CD4-positive, alpha-beta T cell (primary cell): ENCODE results near the gene C11orf91. TPM values are rescaled to one million over a fixed set of nuclear protein-coding genes. Genes with fewer than 3 reads are reported as not detected.

Experiments used
- ATAC-seq: fragments of 200-7000 bp; cut with Tn5 transposase; one replicate; pipeline ENCODE4 v1.10.0; 2022; ENCODE audit warnings: mild to moderate bottlenecking; ENCODE audit not compliant: poor library complexity
- CTCF ChIA-PET: fragments of 350-600 bp; sonication (Branson Sonifier 250); formaldehyde crosslinking; loops from one replicate; lab custom pipeline; 2021; ENCODE audit warnings: antibody characterized with exemption, inconsistent platforms; lab: Charles Lee
- POLR2A ChIA-PET: fragments of 350-600 bp; sonication (Branson Sonifier 250); formaldehyde crosslinking; loops from one replicate; lab custom pipeline; 2021; ENCODE audit warnings: antibody characterized with exemption, inconsistent platforms; lab: Charles Lee
- DNase-seq, 14 experiments: peaks; one replicate each; pipeline ENCODE4 v3.0.0-alpha.2; 2013 to 2020; ENCODE audit warnings: mixed read lengths in 2 of 14
- H3K27ac ChIP-seq, 2 donors: one replicate each; pipeline versions ENCODE4 v1.5.1 to v1.7.0; 2013; ENCODE audit warnings: low read length in 2 of 2, low read depth in 1 of 2, mild to moderate bottlenecking in 1 of 2
- H3K27me3 ChIP-seq, 2 experiments: 1 replicate in 1 of 2; 2 replicates in 1 of 2; pipeline versions ENCODE4 v1.6.1 to v1.7.0; 2013; ENCODE audit warnings: low read length in 2 of 2, control low read depth in 1 of 2, mild to moderate bottlenecking in 1 of 2, moderate library complexity in 1 of 2; ENCODE audit not compliant: insufficient read depth in 2 of 2, control insufficient read depth in 1 of 2
- H3K36me3 ChIP-seq: one replicate; pipeline ENCODE4 v1.6.1; 2013; ENCODE audit warnings: low read length, control low read depth; ENCODE audit not compliant: insufficient read depth
- H3K4me1 ChIP-seq: one replicate; pipeline ENCODE4 v1.6.1; 2013; ENCODE audit warnings: low read length, control low read depth; ENCODE audit not compliant: insufficient read depth
- H3K4me3 ChIP-seq: one replicate; pipeline ENCODE4 v1.5.1; 2013; ENCODE audit warnings: mild to moderate bottlenecking, low read length, moderate library complexity
- H3K9me3 ChIP-seq, 2 experiments: 1 replicate in 1 of 2; 2 replicates in 1 of 2; pipeline versions ENCODE4 v1.6.1 to v1.7.0; 2013; ENCODE audit warnings: low read length in 2 of 2, mild to moderate bottlenecking in 2 of 2, control low read depth in 1 of 2, moderate library complexity in 1 of 2; ENCODE audit not compliant: control insufficient read depth in 1 of 2, insufficient read depth in 1 of 2
- H3K27ac Mint-ChIP-seq: one replicate; pipeline ENCODE4 v1.8.0; 2020; ENCODE audit warnings: mixed read lengths
- H3K27me3 Mint-ChIP-seq: one replicate; pipeline ENCODE4 v1.8.0; 2021; ENCODE audit warnings: mixed read lengths
- H3K36me3 Mint-ChIP-seq: one replicate; pipeline ENCODE4 v1.8.0; 2021; ENCODE audit warnings: low read depth, mixed read lengths
- H3K4me1 Mint-ChIP-seq: one replicate; pipeline ENCODE4 v1.8.0; 2021; ENCODE audit warnings: low read depth, mixed read lengths
- H3K4me3 Mint-ChIP-seq: one replicate; pipeline ENCODE4 v1.8.0; 2020; ENCODE audit warnings: mild to moderate bottlenecking, mixed read lengths
- H3K9me3 Mint-ChIP-seq: one replicate; pipeline ENCODE4 v1.8.0; 2020; ENCODE audit warnings: mixed read lengths
- CTCF ChIP-seq: fragments of 200-600 bp; IDR thresholded peaks from one replicate; pipeline ENCODE4 v1.8.0; 2022; ENCODE audit warnings: antibody characterized with exemption, mild to moderate bottlenecking
- intact Hi-C, 2 experiments: fragments of 100-400 bp; cut with DNase I in 1 of 2; cut with micrococcal nuclease in 1 of 2; formaldehyde crosslinking; loops; one replicate each; pipeline versions ENCODE4 v1.15.1 to v1.9.0; 2023 to 2025; cut with DNase I, micrococcal nuclease
- total RNA-seq, 174 experiments: library from RNA in 2 of 174; stranded (reverse) in 2 of 174; gene quantifications; one replicate each; pipeline ENCODE4 v1.2.3 and lab custom pipeline; 2021 to 2026

C11orf91 gene
- total RNA-seq, 2 experiments from 2014 or later = 0.45 TPM; not detected in 1

DNA sequence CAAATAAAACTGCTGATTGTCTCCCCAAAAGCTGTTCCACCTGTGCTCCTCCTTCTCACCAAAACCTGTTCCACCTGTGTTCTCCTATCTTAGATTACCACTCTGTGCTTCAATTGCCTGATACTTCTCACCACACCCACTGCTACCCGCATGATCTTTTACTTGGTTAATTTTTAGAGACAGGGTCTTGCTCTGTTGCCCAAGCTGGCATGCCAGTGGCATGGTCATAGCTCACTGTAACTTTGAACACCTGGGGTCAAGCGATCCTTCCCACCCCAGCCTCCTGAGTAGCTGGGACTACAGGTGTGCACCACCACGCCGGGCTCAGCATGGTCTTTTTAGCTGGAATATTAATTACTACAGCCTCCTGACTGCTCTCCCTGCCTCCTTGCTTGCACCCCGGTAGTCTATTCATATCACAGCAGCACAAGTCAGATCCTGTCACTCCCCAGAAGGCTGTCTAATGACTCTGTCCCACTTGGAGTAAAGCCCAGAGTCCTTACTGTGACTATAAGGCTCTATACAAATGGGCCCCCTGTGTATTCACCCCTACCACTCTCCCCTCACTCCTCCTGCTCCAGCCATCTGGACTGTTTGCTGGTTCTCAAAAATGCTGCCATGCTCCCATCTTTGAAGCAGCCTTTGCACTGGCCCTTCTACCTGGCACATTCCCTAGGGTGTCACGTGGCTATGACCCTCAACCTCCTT, 3.5 kb downstream of the C11orf91 start:
- ATAC-seq (no peak), DNase-seq (no peak)
- ChIA-PET CTCF (no interaction called here), POLR2A (interaction anchor here (1.1 kb wide), 1 partner anchor 661 kb away, joined by 3 read pairs; the partner anchor contains the start of gene ABTB2)
- Mint-ChIP-seq H3K36me3 (no peaks in the 10 kb centered on the region), H3K4me3 (no peak overlapping the region), H3K27me3 (peaks cover 10% of the 10 kb centered on the region), H3K27ac (no peak overlapping the region), H3K9me3 (no peaks in the 10 kb centered on the region), H3K4me1 (peaks cover 28% of the 10 kb centered on the region)
- Histone ChIP-seq H3K27ac (no peak overlapping the region), H3K27me3 (peaks cover 2 to 3% of the 10 kb centered on the region in 2 experiments), H3K36me3 (no peaks in the 10 kb centered on the region), H3K9me3 (no peaks in the 10 kb centered on the region), H3K4me1 (peaks cover 14% of the 10 kb centered on the region), H3K4me3 (no peak overlapping the region)
- intact Hi-C loops = loop anchor here in 1 of 2 experiments (10.0 kb wide), 1 partner anchor 658 kb away; the partner anchor contains the start of gene ABTB2
- TF ChIP-seq CTCF = no peak

GRCh38 chr11:33696411-33696810, 4.2 kb downstream of the C11orf91 start:
- H3K27me3 ChIP-seq = peaks cover 2 to 3% of the 10 kb centered on the region in 2 experiments
- no peak for ATAC-seq
- no peaks in the 10 kb centered on the region for H3K36me3 ChIP-seq
- ChIA-PET CTCF (no interaction called here), POLR2A (interaction anchor here (1.1 kb wide), 1 partner anchor 661 kb away, joined by 3 read pairs; the partner anchor contains the start of gene ABTB2)
- Mint-ChIP-seq H3K4me3 (no peak overlapping the region), H3K9me3 (no peaks in the 10 kb centered on the region), H3K27ac (no peak overlapping the region), H3K36me3 (no peaks in the 10 kb centered on the region), H3K4me1 (peaks cover 24% of the 10 kb centered on the region), H3K27me3 (peaks cover 10% of the 10 kb centered on the region)
- intact Hi-C loops = loop anchor here in 1 of 2 experiments (10.0 kb wide), 1 partner anchor 658 kb away; the partner anchor contains the start of gene ABTB2
- no peak for TF ChIP-seq CTCF
- H3K4me3 ChIP-seq = no peak overlapping the region
- H3K27ac ChIP-seq = no peak overlapping the region
- DNase-seq = no peak
- H3K4me1 ChIP-seq = peaks cover 13% of the 10 kb centered on the region
- no peaks in the 10 kb centered on the region for H3K9me3 ChIP-seq

- H3K9me3 Mint-ChIP-seq = no peaks in the 10 kb centered on the region
- no peak for DNase-seq
- no peaks in the 10 kb centered on the region for H3K9me3 ChIP-seq
- H3K27ac Mint-ChIP-seq = no peak overlapping the region
- no peak overlapping the region for H3K4me3 Mint-ChIP-seq
- TF ChIP-seq CTCF = no peak
- ChIA-PET CTCF (no interaction called here), POLR2A (interaction anchor here (0.7 kb wide), 1 partner anchor 9 kb away, joined by 3 read pairs; no protein-coding TSS in a partner anchor)
- no peaks in the 10 kb centered on the region for H3K36me3 Mint-ChIP-seq
- H3K27ac ChIP-seq = no peak overlapping the region
- no peak for ATAC-seq
- peaks cover 10% of the 10 kb centered on the region for H3K27me3 Mint-ChIP-seq
- H3K4me3 ChIP-seq = no peak overlapping the region
- H3K36me3 ChIP-seq = no peaks in the 10 kb centered on the region
- H3K27me3 ChIP-seq = peaks cover 2 to 3% of the 10 kb centered on the region in 2 experiments
- H3K4me1 ChIP-seq = peaks cover 5% of the 10 kb centered on the region
- H3K4me1 Mint-ChIP-seq = peaks cover 17% of the 10 kb centered on the region
- intact Hi-C loops = loop anchor here in 1 of 2 experiments (10.0 kb wide), 1 partner anchor 660 kb away; the partner anchor contains the start of gene ABTB2
Observed at GRCh38 chr11:33695051-33695566, 5.5 kb downstream of the C11orf91 start.
